ENCODE results near the gene UBE2S.

- TF ChIP-seq CTCF (conservative IDR thresholded peaks at IDR 0.05; ENCODE audit: low read length) (no peak), EZH2phosphoT487 (IDR thresholded peaks at IDR 0.05; ENCODE audit: borderline replicate concordance) (no peak)
Observed at GRCh38 chr19:55355213-55355821, 52.3 kb downstream of the UBE2S start.
